Measurements from ENCODE around the gene UBXN1. TPM values are rescaled to one million over a fixed set of nuclear protein-coding genes. Genes with fewer than 3 reads are reported as not detected.
"Not testable (repeated sequence)": the region's sequence is repeated elsewhere in the genome, so short reads cannot be mapped to it uniquely, and the experiment has no call there.

The UBXN1 gene
- total RNA-seq, 1 donor from 2014 or later: 60.2 TPM

GRCh38 chr11:62664405-62665074, 14.3 kb downstream of the UBXN1 start:
- intact Hi-C loops (cut with DNase I): loop anchor here (1.0 to 2.0 kb wide), 5 partner anchors 11 to 64 kb away; partner anchors contain the start of genes EML3, INTS5, ROM1 and TTC9C
- DNase-seq (ENCODE audit: low spot score in 2 of 2): no peak

GRCh38 chr11:62656796-62657429, 22.0 kb downstream of the UBXN1 start:
- intact Hi-C loops (cut with DNase I): no loop called here
- H3K4me1 ChIP-seq: peaks cover 0 to 9% of the 10 kb centered on the region in 2 donors
- no peak for DNase-seq (ENCODE audit: low spot score in 2 of 2)
- TF ChIP-seq CTCF (IDR thresholded peaks at IDR 0.05): no peak
- no peak overlapping the region for H3K4me3 ChIP-seq
- H3K9me3 ChIP-seq: no peaks in the 10 kb centered on the region
- H3K27ac ChIP-seq: no peak overlapping the region
- no peaks in the 10 kb centered on the region for H3K27me3 ChIP-seq
- H3K36me3 ChIP-seq: no peaks in the 10 kb centered on the region

More at GRCh38 chr11:62664405-62665074, 14.3 kb downstream of the UBXN1 start:
- H3K4me3 ChIP-seq: peak overlapping the region; percentile 71 to 93
- TF ChIP-seq CTCF (IDR thresholded peaks at IDR 0.05): no peak
- H3K36me3 ChIP-seq: peaks cover 3 to 11% of the 10 kb centered on the region in 2 donors
- peaks cover 10 to 20% of the 10 kb centered on the region in 2 donors for H3K4me1 ChIP-seq
- peak overlapping the region; percentile 80 to 89 for H3K27ac ChIP-seq
- no peaks in the 10 kb centered on the region for H3K9me3 ChIP-seq
- no peaks in the 10 kb centered on the region for H3K27me3 ChIP-seq

- Histone ChIP-seq H3K27me3 (no peaks in the 10 kb centered on the region), H3K4me1 (peaks cover 0 to 15% of the 10 kb centered on the region in 2 donors), H3K9me3 (no peaks in the 10 kb centered on the region), H3K36me3 (peaks cover 6 to 7% of the 10 kb centered on the region in 2 donors), H3K27ac (no peak overlapping the region), H3K4me3 (no peak overlapping the region)
- no peak for DNase-seq (ENCODE audit: low spot score in 2 of 2)
- TF ChIP-seq CTCF (IDR thresholded peaks at IDR 0.05): no peak
- intact Hi-C loops (cut with DNase I): no loop called here
Observed at GRCh38 chr11:62654297-62654696, 24.6 kb downstream of the UBXN1 start.

GRCh38 chr11:62652161-62653006, 26.5 kb downstream of the UBXN1 start:
- no peak for TF ChIP-seq CTCF (IDR thresholded peaks at IDR 0.05)
- Histone ChIP-seq H3K4me1 (peaks cover 0 to 15% of the 10 kb centered on the region in 2 donors), H3K36me3 (peaks cover 19 to 22% of the 10 kb centered on the region in 2 donors), H3K4me3 (peak overlapping the region; percentile 78 to 96), H3K27ac (peak overlapping the region; percentile 93 to 94), H3K27me3 (no peaks in the 10 kb centered on the region), H3K9me3 (no peaks in the 10 kb centered on the region)
- intact Hi-C loops (cut with DNase I): loop anchor here (1.0 to 2.0 kb wide), 5 partner anchors 13 to 54 kb away; partner anchors contain the start of genes BSCL2, C11orf98, CSKMT and EML3
- DNase-seq (ENCODE audit: low spot score in 2 of 2): no peak

- H3K4me3 ChIP-seq; H3K27ac ChIP-seq; H3K27me3 ChIP-seq; intact Hi-C loops (cut with DNase I); H3K9me3 ChIP-seq; DNase-seq (ENCODE audit: low spot score in 2 of 2): not testable (repeated sequence)
- peaks cover 4 to 24% of the 10 kb centered on the region in 2 donors for H3K4me1 ChIP-seq
- H3K36me3 ChIP-seq: peaks cover 19 to 22% of the 10 kb centered on the region in 2 donors
Observed at GRCh38 chr11:62650283-62650682, 28.6 kb downstream of the UBXN1 start.
